Endodermal cell (in vitro differentiated cells): Measurements from ENCODE around the gene TRMT2A. TPM values are rescaled to one million over a fixed set of nuclear protein-coding genes. Genes with fewer than 3 reads are reported as not detected.

Experiments used
- DNase-seq: peaks from one replicate; pipeline ENCODE4 v3.0.0-alpha.2; 2017
- H3K27ac ChIP-seq: 2 replicates; pipeline ENCODE4 v1.5.1; 2013; ENCODE audit warnings: mild to moderate bottlenecking, low read depth, low read length, moderate library complexity
- H3K27me3 ChIP-seq: 2 replicates; pipeline ENCODE4 v1.6.1; 2013; ENCODE audit warnings: mild to moderate bottlenecking, low read length, moderate library complexity; ENCODE audit not compliant: insufficient read depth, control insufficient read depth, poor library complexity, severe bottlenecking
- H3K36me3 ChIP-seq: 2 replicates; pipeline ENCODE4 v1.7.0; 2013; ENCODE audit warnings: mild to moderate bottlenecking, low read length, moderate library complexity; ENCODE audit not compliant: control insufficient read depth, insufficient read depth
- H3K4me1 ChIP-seq: one replicate; pipeline ENCODE4 v1.7.0; 2013; ENCODE audit warnings: low read length; ENCODE audit not compliant: control insufficient read depth, insufficient read depth
- H3K4me3 ChIP-seq: 2 replicates; pipeline ENCODE4 v1.5.1; 2013; ENCODE audit warnings: mild to moderate bottlenecking, low read length, moderate library complexity
- H3K9ac ChIP-seq: 2 replicates; pipeline ENCODE4 v1.6.1; 2013; ENCODE audit warnings: mild to moderate bottlenecking, low read length, moderate library complexity; ENCODE audit not compliant: poor library complexity, severe bottlenecking; ENCODE audit errors: extremely low read depth
- H3K9me3 ChIP-seq: 2 replicates; pipeline ENCODE4 v1.6.1; 2013; ENCODE audit warnings: mild to moderate bottlenecking, low read length, moderate library complexity; ENCODE audit not compliant: control insufficient read depth
- H3K27ac Mint-ChIP-seq: 2 replicates; pipeline ENCODE4 v1.8.0; 2020; ENCODE audit warnings: mixed read lengths
- H3K27me3 Mint-ChIP-seq: 2 replicates; pipeline ENCODE4 v1.8.0; 2021; ENCODE audit warnings: mild to moderate bottlenecking, mixed read lengths; ENCODE audit not compliant: insufficient read depth
- H3K36me3 Mint-ChIP-seq: 2 replicates; pipeline ENCODE4 v1.8.0; 2020; ENCODE audit warnings: low read depth, mixed read lengths
- H3K4me1 Mint-ChIP-seq: 2 replicates; pipeline ENCODE4 v1.8.0; 2020; ENCODE audit warnings: mixed read lengths
- H3K4me3 Mint-ChIP-seq: 2 replicates; pipeline ENCODE4 v1.8.0; 2020; ENCODE audit warnings: mild to moderate bottlenecking, moderate library complexity, mixed read lengths
- H3K9me3 Mint-ChIP-seq: 2 replicates; pipeline ENCODE4 v1.8.0; 2020; ENCODE audit warnings: mild to moderate bottlenecking, mixed read lengths
- WGBS, 2 experiments: methylation state at CpG; one replicate each; pipeline versions ENCODE4 v1.1.5 to v1.1.7; 2013; ENCODE audit warnings: missing lambda C conversion rate in 2 of 2, mixed read lengths in 1 of 2; ENCODE audit not compliant: insufficient coverage in 1 of 2, insufficient read length in 1 of 2; 5-methylcytosine and 5-hydroxymethylcytosine counted together
- total RNA-seq, 2 donors: library from RNA; stranded (reverse); fragmentation: NEBNext Ultra II Directional in 1 of 2; extraction: Animal tissue kit (Norgen Biotek cat#: 25700) in 1 of 2; gene quantifications; 2 replicates in 1 of 2; 3 replicates in 1 of 2; pipeline ENCODE4 v1.2.1, GENCODE V29; 2021
- TF ChIP-seq, protein P1 (sequence below): fragments of 200-600 bp; sonication (generic); conservative IDR thresholded peaks from 2 replicates; pipeline ENCODE4 v1.5.0; 2021; ENCODE audit warnings: antibody characterized with exemption, mild to moderate bottlenecking

TRMT2A gene
- total RNA-seq, 2 donors from 2014 or later: 45.6 to 55.2 TPM

DNA sequence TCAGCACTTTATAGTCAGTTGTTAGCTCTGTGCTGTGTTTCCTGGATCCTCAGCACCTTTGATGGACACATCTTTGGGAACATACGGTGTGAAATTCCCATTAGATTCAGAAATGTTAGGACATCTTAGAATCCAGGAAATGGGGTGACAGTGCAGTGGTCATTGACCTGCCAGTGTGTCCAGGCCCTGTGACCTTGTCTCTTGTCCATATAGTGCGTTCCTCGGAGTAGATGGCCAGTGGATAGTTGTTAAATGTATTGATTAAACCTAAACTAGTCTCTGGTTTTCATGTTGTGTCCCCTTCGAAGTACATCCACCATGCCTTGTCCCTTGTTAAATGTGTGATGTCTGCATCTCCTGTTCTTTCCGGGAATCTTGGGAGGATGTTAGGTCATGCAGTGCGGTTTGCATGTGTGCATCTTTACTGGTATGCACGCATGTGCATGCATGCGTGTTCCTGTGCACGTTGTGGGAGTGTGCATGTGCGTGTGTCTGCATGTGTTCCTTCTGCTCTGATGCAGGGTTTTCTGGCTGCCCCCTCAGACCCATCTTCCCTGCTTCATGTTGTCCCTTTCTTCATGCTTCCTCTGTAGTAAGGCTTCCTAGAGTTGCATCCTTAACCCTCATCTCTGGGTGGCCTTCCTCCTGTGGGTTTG is 33.0 kb downstream of the TRMT2A start:
- Mint-ChIP-seq H3K4me3 (no peak overlapping the region), H3K27ac (peak overlapping the region; percentile 87), H3K36me3 (peaks cover 45% of the 10 kb centered on the region), H3K9me3 (no peaks in the 10 kb centered on the region), H3K27me3 (no peaks in the 10 kb centered on the region), H3K4me1 (peaks cover 39% of the 10 kb centered on the region)
- no peak overlapping the region for H3K27ac ChIP-seq
- H3K36me3 ChIP-seq: peaks cover 40% of the 10 kb centered on the region
- no peak overlapping the region for H3K9ac ChIP-seq
- peaks cover 4% of the 10 kb centered on the region for H3K4me1 ChIP-seq
- no peak for DNase-seq
- peak overlapping the region; percentile 30 for H3K4me3 ChIP-seq
- H3K9me3 ChIP-seq: no peaks in the 10 kb centered on the region
- 95% methylated on average over 9 to 10 of the region's 10 CpGs for WGBS, 2 experiments
- TF ChIP-seq, protein P1, sequence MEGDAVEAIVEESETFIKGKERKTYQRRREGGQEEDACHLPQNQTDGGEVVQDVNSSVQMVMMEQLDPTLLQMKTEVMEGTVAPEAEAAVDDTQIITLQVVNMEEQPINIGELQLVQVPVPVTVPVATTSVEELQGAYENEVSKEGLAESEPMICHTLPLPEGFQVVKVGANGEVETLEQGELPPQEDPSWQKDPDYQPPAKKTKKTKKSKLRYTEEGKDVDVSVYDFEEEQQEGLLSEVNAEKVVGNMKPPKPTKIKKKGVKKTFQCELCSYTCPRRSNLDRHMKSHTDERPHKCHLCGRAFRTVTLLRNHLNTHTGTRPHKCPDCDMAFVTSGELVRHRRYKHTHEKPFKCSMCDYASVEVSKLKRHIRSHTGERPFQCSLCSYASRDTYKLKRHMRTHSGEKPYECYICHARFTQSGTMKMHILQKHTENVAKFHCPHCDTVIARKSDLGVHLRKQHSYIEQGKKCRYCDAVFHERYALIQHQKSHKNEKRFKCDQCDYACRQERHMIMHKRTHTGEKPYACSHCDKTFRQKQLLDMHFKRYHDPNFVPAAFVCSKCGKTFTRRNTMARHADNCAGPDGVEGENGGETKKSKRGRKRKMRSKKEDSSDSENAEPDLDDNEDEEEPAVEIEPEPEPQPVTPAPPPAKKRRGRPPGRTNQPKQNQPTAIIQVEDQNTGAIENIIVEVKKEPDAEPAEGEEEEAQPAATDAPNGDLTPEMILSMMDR: no peak
- no peaks in the 10 kb centered on the region for H3K27me3 ChIP-seq

DNA sequence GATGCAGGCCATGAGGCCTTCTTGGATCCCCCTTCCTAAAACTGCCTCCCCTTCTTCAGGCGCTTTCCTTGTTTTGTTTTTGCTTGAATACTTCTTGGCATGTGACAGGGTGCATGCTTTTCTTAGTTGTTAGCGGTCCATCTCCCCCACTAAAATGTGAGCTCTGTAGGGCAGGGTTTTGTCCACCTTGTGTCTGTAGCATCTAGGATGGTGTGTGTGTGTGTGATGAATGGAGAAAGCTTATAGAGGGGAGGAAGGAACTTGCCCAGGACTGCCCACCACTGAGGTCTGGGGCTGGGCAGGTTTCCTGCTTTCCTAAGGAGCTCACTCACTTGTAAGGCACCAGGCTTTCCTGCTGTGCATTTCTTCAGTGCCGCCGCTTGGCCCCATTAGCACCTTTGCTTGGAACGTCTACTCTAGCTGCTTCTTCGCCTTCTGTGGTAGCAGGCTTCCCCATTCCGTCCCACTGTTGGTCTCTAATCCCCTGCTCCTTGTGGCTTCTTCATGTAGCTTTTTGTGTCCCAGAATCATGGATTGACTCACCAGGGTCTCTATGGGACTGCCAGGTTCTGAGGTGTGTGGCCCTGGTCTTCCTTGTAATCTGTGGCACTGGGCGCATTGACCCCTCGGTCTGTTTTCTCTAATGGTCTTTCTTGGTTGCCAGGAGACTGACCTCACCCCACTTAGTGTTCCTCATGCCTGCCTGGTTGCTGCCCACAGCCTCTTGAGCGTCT is 33.7 kb downstream of the TRMT2A start:
- WGBS, 2 experiments: 88 to 95% methylated on average over 10 of the region's 10 CpGs
- Histone ChIP-seq H3K4me1 (peaks cover 4% of the 10 kb centered on the region), H3K36me3 (peaks cover 33% of the 10 kb centered on the region), H3K4me3 (peak overlapping the region; percentile 30), H3K27ac (peak overlapping the region; percentile 61), H3K9ac (no peak overlapping the region), H3K9me3 (no peaks in the 10 kb centered on the region), H3K27me3 (no peaks in the 10 kb centered on the region)
- Mint-ChIP-seq H3K27ac (peak overlapping the region; percentile 87), H3K27me3 (no peaks in the 10 kb centered on the region), H3K9me3 (no peaks in the 10 kb centered on the region), H3K36me3 (peaks cover 38% of the 10 kb centered on the region), H3K4me3 (peak overlapping the region; percentile 85), H3K4me1 (peaks cover 39% of the 10 kb centered on the region)
- TF ChIP-seq, protein P1: no peak
- peak; percentile 68 for DNase-seq

DNA sequence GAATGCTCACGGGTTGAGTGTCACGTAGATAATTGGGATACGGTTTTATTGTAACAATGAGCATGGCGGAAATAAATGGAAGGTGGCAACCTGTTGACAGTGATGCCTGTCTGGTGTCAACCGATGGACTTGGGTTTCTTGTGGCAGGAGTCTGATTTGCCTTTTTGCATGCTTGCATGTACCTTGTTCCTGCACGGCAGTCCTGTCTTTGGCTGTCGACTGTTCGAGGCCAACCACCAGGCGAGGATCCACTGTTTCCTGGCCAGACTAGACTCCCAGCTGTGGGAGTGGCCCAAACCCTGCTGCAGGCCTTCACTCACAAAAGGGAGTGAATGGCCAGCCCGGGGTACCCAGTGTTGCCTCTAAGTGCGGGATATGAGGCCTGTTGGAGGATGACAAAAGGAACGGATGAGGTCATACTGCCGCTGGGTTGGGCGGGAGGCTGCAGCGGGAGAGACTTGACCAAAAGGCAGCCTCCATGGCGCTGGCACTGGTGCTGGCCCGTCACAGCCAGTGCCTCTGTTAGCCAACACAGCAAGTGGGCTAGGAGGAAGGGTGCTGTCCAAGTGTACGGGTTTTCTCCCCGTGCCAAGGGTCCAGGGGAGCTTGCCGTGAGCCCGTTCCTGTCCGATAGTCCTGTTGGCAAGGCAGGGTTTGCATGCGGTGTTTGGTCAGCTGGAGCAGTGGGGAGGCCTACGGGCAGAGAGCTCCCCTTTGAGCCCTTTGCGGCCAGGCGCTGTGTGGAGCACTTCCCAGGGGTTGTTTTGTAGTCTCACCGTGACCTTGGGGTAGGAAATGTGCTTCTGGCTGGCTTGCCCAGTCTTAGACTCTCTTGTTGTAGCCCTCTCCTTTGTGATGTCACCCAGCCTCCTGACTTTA is 36.0 kb downstream of the TRMT2A start:
- Histone ChIP-seq H3K9me3 (no peaks in the 10 kb centered on the region), H3K9ac (peak overlapping the region; percentile 90), H3K36me3 (peaks cover 10% of the 10 kb centered on the region), H3K4me1 (peaks cover 4% of the 10 kb centered on the region), H3K4me3 (peak overlapping the region; percentile 95), H3K27ac (peak overlapping the region; percentile 93), H3K27me3 (no peaks in the 10 kb centered on the region)
- Mint-ChIP-seq H3K27me3 (no peaks in the 10 kb centered on the region), H3K36me3 (peaks cover 16% of the 10 kb centered on the region), H3K4me1 (peaks cover 39% of the 10 kb centered on the region), H3K27ac (peak overlapping the region; percentile 96), H3K9me3 (no peaks in the 10 kb centered on the region), H3K4me3 (peak overlapping the region; percentile 85)
- TF ChIP-seq, protein P1: no peak
- WGBS, 2 experiments: 14 to 20% methylated on average over 16 to 27 of the region's 27 CpGs
- peak; percentile 74 for DNase-seq
